ENCODE measurements around the gene CKAP4.

Gene CKAP4

GRCh38 chr12:106274012-106274411, 26.2 kb upstream of the CKAP4 start:
- Histone ChIP-seq H3K36me3 (ENCODE audit: control insufficient read depth, insufficient read depth, low read length) (no peaks in the 10 kb centered on the region), H3K4me3 (ENCODE audit: low read depth, low read length) (no peak overlapping the region), H3K9me3 (ENCODE audit: control insufficient read depth, insufficient read depth, low read length) (no peaks in the 10 kb centered on the region), H3K4me1 (ENCODE audit: control insufficient read depth, insufficient read depth, low read length) (no peaks in the 10 kb centered on the region), H3K9ac (ENCODE audit: low read depth, low read length) (no peak overlapping the region), H3K27ac (ENCODE audit: low read depth, low read length) (no peak overlapping the region), H3K27me3 (ENCODE audit: control insufficient read depth, insufficient read depth, low read length) (no peaks in the 10 kb centered on the region)

- H3K4me3 ChIP-seq (ENCODE audit: low read depth, low read length), result no peak overlapping the region
- H3K9ac ChIP-seq (ENCODE audit: low read depth, low read length), result no peak overlapping the region
- H3K9me3 ChIP-seq (ENCODE audit: control insufficient read depth, insufficient read depth, low read length), result no peaks in the 10 kb centered on the region
- H3K4me1 ChIP-seq (ENCODE audit: control insufficient read depth, insufficient read depth, low read length), result no peaks in the 10 kb centered on the region
- H3K27me3 ChIP-seq (ENCODE audit: control insufficient read depth, insufficient read depth, low read length), result no peaks in the 10 kb centered on the region
- H3K36me3 ChIP-seq (ENCODE audit: control insufficient read depth, insufficient read depth, low read length), result no peaks in the 10 kb centered on the region
- no peak overlapping the region for H3K27ac ChIP-seq (ENCODE audit: low read depth, low read length)
Observed at GRCh38 chr12:106273491-106273890, 25.7 kb upstream of the CKAP4 start.

GRCh38 chr12:106271575-106272505, 24.0 kb upstream of the CKAP4 start:
- H3K27me3 ChIP-seq (ENCODE audit: control insufficient read depth, insufficient read depth, low read length), result no peaks in the 10 kb centered on the region
- no peaks in the 10 kb centered on the region for H3K4me1 ChIP-seq (ENCODE audit: control insufficient read depth, insufficient read depth, low read length)
- H3K36me3 ChIP-seq (ENCODE audit: control insufficient read depth, insufficient read depth, low read length), result no peaks in the 10 kb centered on the region
- no peaks in the 10 kb centered on the region for H3K9me3 ChIP-seq (ENCODE audit: control insufficient read depth, insufficient read depth, low read length)
- no peak overlapping the region for H3K4me3 ChIP-seq (ENCODE audit: low read depth, low read length)
- no peak overlapping the region for H3K9ac ChIP-seq (ENCODE audit: low read depth, low read length)
- H3K27ac ChIP-seq (ENCODE audit: low read depth, low read length), result no peak overlapping the region

GRCh38 chr12:106269150-106269771, 21.4 kb upstream of the CKAP4 start:
- no peak overlapping the region for H3K27ac ChIP-seq (ENCODE audit: low read depth, low read length)
- H3K4me3 ChIP-seq (ENCODE audit: low read depth, low read length), result no peak overlapping the region
- no peak overlapping the region for H3K9ac ChIP-seq (ENCODE audit: low read depth, low read length)
- H3K9me3 ChIP-seq (ENCODE audit: control insufficient read depth, insufficient read depth, low read length), result no peaks in the 10 kb centered on the region
- H3K27me3 ChIP-seq (ENCODE audit: control insufficient read depth, insufficient read depth, low read length), result no peaks in the 10 kb centered on the region
- H3K4me1 ChIP-seq (ENCODE audit: control insufficient read depth, insufficient read depth, low read length), result no peaks in the 10 kb centered on the region
- no peaks in the 10 kb centered on the region for H3K36me3 ChIP-seq (ENCODE audit: control insufficient read depth, insufficient read depth, low read length)

GRCh38 chr12:106267535-106267934, 19.7 kb upstream of the CKAP4 start:
- H3K9me3 ChIP-seq (ENCODE audit: control insufficient read depth, insufficient read depth, low read length), result no peaks in the 10 kb centered on the region
- H3K9ac ChIP-seq (ENCODE audit: low read depth, low read length), result no peak overlapping the region
- H3K27me3 ChIP-seq (ENCODE audit: control insufficient read depth, insufficient read depth, low read length), result no peaks in the 10 kb centered on the region

GRCh38 chr12:106265116-106265515, 17.3 kb upstream of the CKAP4 start:
- no peak overlapping the region for H3K27ac ChIP-seq (ENCODE audit: low read depth, low read length)
- no peak overlapping the region for H3K9ac ChIP-seq (ENCODE audit: low read depth, low read length)
- H3K9me3 ChIP-seq (ENCODE audit: control insufficient read depth, insufficient read depth, low read length), result no peaks in the 10 kb centered on the region
- H3K36me3 ChIP-seq (ENCODE audit: control insufficient read depth, insufficient read depth, low read length), result no peaks in the 10 kb centered on the region
- no peaks in the 10 kb centered on the region for H3K27me3 ChIP-seq (ENCODE audit: control insufficient read depth, insufficient read depth, low read length)
- no peaks in the 10 kb centered on the region for H3K4me1 ChIP-seq (ENCODE audit: control insufficient read depth, insufficient read depth, low read length)
- H3K4me3 ChIP-seq (ENCODE audit: low read depth, low read length), result no peak overlapping the region

More at GRCh38 chr12:106267535-106267934, 19.7 kb upstream of the CKAP4 start:
- Histone ChIP-seq H3K27ac (ENCODE audit: low read depth, low read length) (no peak overlapping the region), H3K4me1 (ENCODE audit: control insufficient read depth, insufficient read depth, low read length) (no peaks in the 10 kb centered on the region), H3K36me3 (ENCODE audit: control insufficient read depth, insufficient read depth, low read length) (no peaks in the 10 kb centered on the region), H3K4me3 (ENCODE audit: low read depth, low read length) (no peak overlapping the region)

- Histone ChIP-seq H3K27me3 (ENCODE audit: control insufficient read depth, insufficient read depth, low read length) (no peaks in the 10 kb centered on the region), H3K27ac (ENCODE audit: low read depth, low read length) (no peak overlapping the region), H3K9me3 (ENCODE audit: control insufficient read depth, insufficient read depth, low read length) (no peaks in the 10 kb centered on the region), H3K9ac (ENCODE audit: low read depth, low read length) (no peak overlapping the region), H3K4me1 (ENCODE audit: control insufficient read depth, insufficient read depth, low read length) (peaks cover 12% of the 10 kb centered on the region), H3K36me3 (ENCODE audit: control insufficient read depth, insufficient read depth, low read length) (no peaks in the 10 kb centered on the region), H3K4me3 (ENCODE audit: low read depth, low read length) (no peak overlapping the region)
Observed at GRCh38 chr12:106258935-106259334, 11.1 kb upstream of the CKAP4 start.

- no peaks in the 10 kb centered on the region for H3K36me3 ChIP-seq (ENCODE audit: control insufficient read depth, insufficient read depth, low read length)
- no peak overlapping the region for H3K4me3 ChIP-seq (ENCODE audit: low read depth, low read length)
- H3K9ac ChIP-seq (ENCODE audit: low read depth, low read length), result no peak overlapping the region
- H3K4me1 ChIP-seq (ENCODE audit: control insufficient read depth, insufficient read depth, low read length), result peaks cover 15% of the 10 kb centered on the region
- H3K27ac ChIP-seq (ENCODE audit: low read depth, low read length), result no peak overlapping the region
- no peaks in the 10 kb centered on the region for H3K9me3 ChIP-seq (ENCODE audit: control insufficient read depth, insufficient read depth, low read length)
- no peaks in the 10 kb centered on the region for H3K27me3 ChIP-seq (ENCODE audit: control insufficient read depth, insufficient read depth, low read length)
Observed at GRCh38 chr12:106258226-106258625, 10.4 kb upstream of the CKAP4 start.

GRCh38 chr12:106256524-106256923, 8.7 kb upstream of the CKAP4 start:
- Histone ChIP-seq H3K4me1 (ENCODE audit: control insufficient read depth, insufficient read depth, low read length) (peaks cover 15% of the 10 kb centered on the region), H3K36me3 (ENCODE audit: control insufficient read depth, insufficient read depth, low read length) (no peaks in the 10 kb centered on the region), H3K4me3 (ENCODE audit: low read depth, low read length) (no peak overlapping the region), H3K9ac (ENCODE audit: low read depth, low read length) (no peak overlapping the region), H3K27ac (ENCODE audit: low read depth, low read length) (no peak overlapping the region), H3K27me3 (ENCODE audit: control insufficient read depth, insufficient read depth, low read length) (no peaks in the 10 kb centered on the region), H3K9me3 (ENCODE audit: control insufficient read depth, insufficient read depth, low read length) (no peaks in the 10 kb centered on the region)

GRCh38 chr12:106255952-106256351, 8.1 kb upstream of the CKAP4 start:
- Histone ChIP-seq H3K36me3 (ENCODE audit: control insufficient read depth, insufficient read depth, low read length) (no peaks in the 10 kb centered on the region), H3K27me3 (ENCODE audit: control insufficient read depth, insufficient read depth, low read length) (no peaks in the 10 kb centered on the region), H3K9ac (ENCODE audit: low read depth, low read length) (no peak overlapping the region), H3K4me3 (ENCODE audit: low read depth, low read length) (no peak overlapping the region), H3K27ac (ENCODE audit: low read depth, low read length) (no peak overlapping the region), H3K4me1 (ENCODE audit: control insufficient read depth, insufficient read depth, low read length) (peaks cover 15% of the 10 kb centered on the region), H3K9me3 (ENCODE audit: control insufficient read depth, insufficient read depth, low read length) (no peaks in the 10 kb centered on the region)

- H3K4me1 ChIP-seq (ENCODE audit: control insufficient read depth, insufficient read depth, low read length), result peaks cover 15% of the 10 kb centered on the region
- no peak overlapping the region for H3K27ac ChIP-seq (ENCODE audit: low read depth, low read length)
- H3K27me3 ChIP-seq (ENCODE audit: control insufficient read depth, insufficient read depth, low read length), result no peaks in the 10 kb centered on the region
Observed at GRCh38 chr12:106255493-106255892, 7.7 kb upstream of the CKAP4 start.

More at GRCh38 chr12:106255493-106255892, 7.7 kb upstream of the CKAP4 start:
- Histone ChIP-seq H3K36me3 (ENCODE audit: control insufficient read depth, insufficient read depth, low read length) (no peaks in the 10 kb centered on the region), H3K9ac (ENCODE audit: low read depth, low read length) (no peak overlapping the region), H3K9me3 (ENCODE audit: control insufficient read depth, insufficient read depth, low read length) (no peaks in the 10 kb centered on the region), H3K4me3 (ENCODE audit: low read depth, low read length) (no peak overlapping the region)

Measured in HUES48 (cell line).